ENCODE results near the gene PSME3.
A peak's percentile ranks its signal among the peaks of the same experiment; 100 is the strongest.

PSME3 gene

GRCh38 chr17:42827472-42827871 is 5.7 kb upstream of the PSME3 start:
- Histone ChIP-seq H3K9me3 (ENCODE audit: control insufficient read depth, insufficient read depth, low read length) (no peaks in the 10 kb centered on the region), H3K4me3 (ENCODE audit: low read depth, low read length) (no peak overlapping the region), H3K36me3 (ENCODE audit: control insufficient read depth, insufficient read depth, low read length) (no peaks in the 10 kb centered on the region), H3K4me1 (ENCODE audit: control insufficient read depth, insufficient read depth, low read length) (no peaks in the 10 kb centered on the region), H3K9ac (ENCODE audit: low read depth, low read length) (no peak overlapping the region), H3K27me3 (ENCODE audit: control insufficient read depth, insufficient read depth, low read length) (peaks cover 5% of the 10 kb centered on the region)

GRCh38 chr17:42830971-42831370 is 2.2 kb upstream of the PSME3 start:
- H3K27me3 ChIP-seq (ENCODE audit: control insufficient read depth, insufficient read depth, low read length): peaks cover 5% of the 10 kb centered on the region
- no peaks in the 10 kb centered on the region for H3K9me3 ChIP-seq (ENCODE audit: control insufficient read depth, insufficient read depth, low read length)
- no peaks in the 10 kb centered on the region for H3K4me1 ChIP-seq (ENCODE audit: control insufficient read depth, insufficient read depth, low read length)
- H3K36me3 ChIP-seq (ENCODE audit: control insufficient read depth, insufficient read depth, low read length): peaks cover 4% of the 10 kb centered on the region
- no peak overlapping the region for H3K9ac ChIP-seq (ENCODE audit: low read depth, low read length)
- H3K4me3 ChIP-seq (ENCODE audit: low read depth, low read length): no peak overlapping the region

GRCh38 chr17:42832213-42832933 is 824 bp upstream of the PSME3 start:
- Histone ChIP-seq H3K4me1 (ENCODE audit: control insufficient read depth, insufficient read depth, low read length) (no peaks in the 10 kb centered on the region), H3K9ac (ENCODE audit: low read depth, low read length) (peak overlapping the region; percentile 98), H3K4me3 (ENCODE audit: low read depth, low read length) (peak overlapping the region; percentile 89), H3K36me3 (ENCODE audit: control insufficient read depth, insufficient read depth, low read length) (peaks cover 9% of the 10 kb centered on the region), H3K27me3 (ENCODE audit: control insufficient read depth, insufficient read depth, low read length) (peaks cover 2% of the 10 kb centered on the region), H3K9me3 (ENCODE audit: control insufficient read depth, insufficient read depth, low read length) (no peaks in the 10 kb centered on the region)

- H3K4me1 ChIP-seq (ENCODE audit: control insufficient read depth, insufficient read depth, low read length): no peaks in the 10 kb centered on the region
- H3K4me3 ChIP-seq (ENCODE audit: low read depth, low read length): peak overlapping the region; percentile 89
- H3K9ac ChIP-seq (ENCODE audit: low read depth, low read length): peak overlapping the region; percentile 98
- H3K9me3 ChIP-seq (ENCODE audit: control insufficient read depth, insufficient read depth, low read length): no peaks in the 10 kb centered on the region
- no peaks in the 10 kb centered on the region for H3K27me3 ChIP-seq (ENCODE audit: control insufficient read depth, insufficient read depth, low read length)
- H3K36me3 ChIP-seq (ENCODE audit: control insufficient read depth, insufficient read depth, low read length): peaks cover 23% of the 10 kb centered on the region
Observed at GRCh38 chr17:42833767-42834422, 698 bp downstream of the PSME3 start.

- Histone ChIP-seq H3K27me3 (ENCODE audit: control insufficient read depth, insufficient read depth, low read length) (no peaks in the 10 kb centered on the region), H3K36me3 (ENCODE audit: control insufficient read depth, insufficient read depth, low read length) (peaks cover 34% of the 10 kb centered on the region), H3K4me1 (ENCODE audit: control insufficient read depth, insufficient read depth, low read length) (no peaks in the 10 kb centered on the region), H3K9ac (ENCODE audit: low read depth, low read length) (no peak overlapping the region), H3K4me3 (ENCODE audit: low read depth, low read length) (no peak overlapping the region), H3K9me3 (ENCODE audit: control insufficient read depth, insufficient read depth, low read length) (no peaks in the 10 kb centered on the region)
Observed at GRCh38 chr17:42835732-42836131, 2.5 kb downstream of the PSME3 start.

- Histone ChIP-seq H3K4me3 (ENCODE audit: low read depth, low read length) (no peak overlapping the region), H3K27me3 (ENCODE audit: control insufficient read depth, insufficient read depth, low read length) (no peaks in the 10 kb centered on the region), H3K4me1 (ENCODE audit: control insufficient read depth, insufficient read depth, low read length) (no peaks in the 10 kb centered on the region), H3K9me3 (ENCODE audit: control insufficient read depth, insufficient read depth, low read length) (no peaks in the 10 kb centered on the region), H3K9ac (ENCODE audit: low read depth, low read length) (no peak overlapping the region), H3K36me3 (ENCODE audit: control insufficient read depth, insufficient read depth, low read length) (peaks cover 58% of the 10 kb centered on the region)
Observed at GRCh38 chr17:42841975-42842685, 8.9 kb downstream of the PSME3 start.

- Histone ChIP-seq H3K9me3 (ENCODE audit: control insufficient read depth, insufficient read depth, low read length) (no peaks in the 10 kb centered on the region), H3K27me3 (ENCODE audit: control insufficient read depth, insufficient read depth, low read length) (no peaks in the 10 kb centered on the region), H3K9ac (ENCODE audit: low read depth, low read length) (no peak overlapping the region), H3K4me1 (ENCODE audit: control insufficient read depth, insufficient read depth, low read length) (no peaks in the 10 kb centered on the region), H3K36me3 (ENCODE audit: control insufficient read depth, insufficient read depth, low read length) (peaks cover 46% of the 10 kb centered on the region), H3K4me3 (ENCODE audit: low read depth, low read length) (no peak overlapping the region)
Observed at GRCh38 chr17:42843358-42843934, 10.2 kb downstream of the PSME3 start.

GRCh38 chr17:42844271-42844670 is 11.1 kb downstream of the PSME3 start, which contains the start of gene AOC2:
Gene AOC2 (plus strand): TSS chr17:42844580. CDS start chr17:42844627, 47 bp downstream.
- Histone ChIP-seq H3K4me1 (ENCODE audit: control insufficient read depth, insufficient read depth, low read length) (no peaks in the 10 kb centered on the region), H3K9me3 (ENCODE audit: control insufficient read depth, insufficient read depth, low read length) (no peaks in the 10 kb centered on the region), H3K36me3 (ENCODE audit: control insufficient read depth, insufficient read depth, low read length) (peaks cover 39% of the 10 kb centered on the region), H3K9ac (ENCODE audit: low read depth, low read length) (no peak within 1 kb of the TSS), H3K4me3 (ENCODE audit: low read depth, low read length) (no peak within 1 kb of the TSS), H3K27me3 (ENCODE audit: control insufficient read depth, insufficient read depth, low read length) (no peaks in the 10 kb centered on the region)

GRCh38 chr17:42844761-42845555 is 11.8 kb downstream of the PSME3 start:
- Histone ChIP-seq H3K9ac (ENCODE audit: low read depth, low read length) (no peak overlapping the region), H3K9me3 (ENCODE audit: control insufficient read depth, insufficient read depth, low read length) (no peaks in the 10 kb centered on the region), H3K27me3 (ENCODE audit: control insufficient read depth, insufficient read depth, low read length) (no peaks in the 10 kb centered on the region), H3K4me1 (ENCODE audit: control insufficient read depth, insufficient read depth, low read length) (no peaks in the 10 kb centered on the region), H3K36me3 (ENCODE audit: control insufficient read depth, insufficient read depth, low read length) (peaks cover 35% of the 10 kb centered on the region), H3K4me3 (ENCODE audit: low read depth, low read length) (no peak overlapping the region)

- no peak overlapping the region for H3K9ac ChIP-seq (ENCODE audit: low read depth, low read length)
- peaks cover 34% of the 10 kb centered on the region for H3K36me3 ChIP-seq (ENCODE audit: control insufficient read depth, insufficient read depth, low read length)
- H3K27me3 ChIP-seq (ENCODE audit: control insufficient read depth, insufficient read depth, low read length): no peaks in the 10 kb centered on the region
- no peaks in the 10 kb centered on the region for H3K9me3 ChIP-seq (ENCODE audit: control insufficient read depth, insufficient read depth, low read length)
- no peak overlapping the region for H3K4me3 ChIP-seq (ENCODE audit: low read depth, low read length)
- H3K4me1 ChIP-seq (ENCODE audit: control insufficient read depth, insufficient read depth, low read length): no peaks in the 10 kb centered on the region
Observed at GRCh38 chr17:42845556-42845917, 12.3 kb downstream of the PSME3 start.

GRCh38 chr17:42845918-42846593 is 12.9 kb downstream of the PSME3 start:
- H3K9ac ChIP-seq (ENCODE audit: low read depth, low read length): no peak overlapping the region

More at GRCh38 chr17:42845918-42846593, 12.9 kb downstream of the PSME3 start:
- H3K4me1 ChIP-seq (ENCODE audit: control insufficient read depth, insufficient read depth, low read length): no peaks in the 10 kb centered on the region
- H3K27me3 ChIP-seq (ENCODE audit: control insufficient read depth, insufficient read depth, low read length): no peaks in the 10 kb centered on the region
- peaks cover 32% of the 10 kb centered on the region for H3K36me3 ChIP-seq (ENCODE audit: control insufficient read depth, insufficient read depth, low read length)
- H3K4me3 ChIP-seq (ENCODE audit: low read depth, low read length): no peak overlapping the region
- no peaks in the 10 kb centered on the region for H3K9me3 ChIP-seq (ENCODE audit: control insufficient read depth, insufficient read depth, low read length)
